ENCODE data around the gene OCA2. TPM values are rescaled to one million over a fixed set of nuclear protein-coding genes. Genes with fewer than 3 reads are reported as not detected.

The OCA2 gene
- total RNA-seq, 1 experiment from 2014 or later: not detected

- Mint-ChIP-seq H3K4me1 (ENCODE audit: insufficient read depth, unreplicated experiment) (no peaks in the 10 kb centered on the region), H3K4me3 (ENCODE audit: unreplicated experiment) (no peak overlapping the region), H3K27ac (ENCODE audit: low read depth, unreplicated experiment) (no peak overlapping the region), H3K36me3 (ENCODE audit: insufficient read depth, unreplicated experiment) (no peaks in the 10 kb centered on the region), H3K27me3 (ENCODE audit: insufficient read depth, unreplicated experiment) (no peaks in the 10 kb centered on the region), H3K9me3 (ENCODE audit: unreplicated experiment) (peaks cover 34% of the 10 kb centered on the region)
- intact Hi-C loops (cut with micrococcal nuclease): no loop called here
- BruUV-seq (replicated peaks): no TSS peak
- TF ChIP-seq CTCF (IDR thresholded peaks at IDR 0.05; ENCODE audit: unreplicated experiment): no peak
- DNase-seq (ENCODE audit: unreplicated experiment): no peak
- ChIA-PET POLR2A (no interaction called here), CTCF (no interaction called here)
Measured at GRCh38 chr15:27705056-27705455, 394.1 kb downstream of the OCA2 start.

Other genes with a start within 250 kb of the OCA2 start
- 64.5 and 65.2 TPM in 2 replicates for gene HERC2, start 222.9 kb upstream of the OCA2 start, total RNA-seq (2022)